IMR-90 (cell line): ENCODE data around the gene BSPRY. TPM values are rescaled to one million over a fixed set of nuclear protein-coding genes. Genes with fewer than 3 reads are reported as not detected.
A peak's percentile ranks its signal among the peaks of the same experiment; 100 is the strongest.

ENCODE experiments used
- ATAC-seq: fragments of 200-7000 bp; cut with Tn5 transposase; 2 replicates; pipeline ENCODE4 v1.9.1; 2020; ENCODE audit warnings: low read depth, mild to moderate bottlenecking, moderate library complexity
- BruUV-seq: library from RNA; stranded (reverse); fragments of 400-500 nt; replicated peaks from 2 replicates; lab custom pipeline; 2021; lab: Mats Ljungman, UMichigan
- CTCF ChIA-PET: fragments of 300-600 bp; formaldehyde crosslinking; extraction: SDS; loops from one replicate; lab custom pipeline; 2021; ENCODE audit warnings: antibody characterized with exemption; lab: Yijun Ruan, JAX
- POLR2A ChIA-PET: fragments of 300-600 bp; sonication (Branson Sonifier 250); formaldehyde crosslinking; loops from one replicate; lab custom pipeline; 2022; ENCODE audit warnings: antibody characterized with exemption; ENCODE audit not compliant: unreplicated experiment; lab: Charles Lee
- DNase-seq: peaks from one replicate; pipeline ENCODE4 v3.0.0; 2013
- H2AFZ ChIP-seq: replicated peaks from 2 replicates; pipeline ENCODE3; 2013; ENCODE audit warnings: low read length, mild to moderate bottlenecking; ENCODE audit not compliant: poor library complexity
- H2AK5ac ChIP-seq: 2 replicates; pipeline ENCODE4 v1.6.1; 2013; ENCODE audit warnings: low read depth, low read length, inconsistent platforms
- H2AK9ac ChIP-seq: replicated peaks from 2 replicates; pipeline ENCODE3; 2013; ENCODE audit warnings: mild to moderate bottlenecking, low read depth, low read length, moderate library complexity; ENCODE audit not compliant: poor library complexity
- H2BK120ac ChIP-seq: 2 replicates; pipeline ENCODE4 v1.6.1; 2013; ENCODE audit warnings: low read depth, low read length, inconsistent platforms
- H2BK15ac ChIP-seq: 3 replicates; pipeline ENCODE4 v1.6.1; 2013; ENCODE audit warnings: low read depth, low read length, inconsistent platforms
- H2BK20ac ChIP-seq: 2 replicates; pipeline ENCODE4 v1.6.1; 2013; ENCODE audit warnings: low read depth, mild to moderate bottlenecking, inconsistent platforms, low read length, moderate library complexity
- H2BK5ac ChIP-seq: 2 replicates; pipeline ENCODE4 v1.6.1; 2013; ENCODE audit warnings: mild to moderate bottlenecking, low read depth, low read length, inconsistent platforms; ENCODE audit not compliant: poor library complexity, severe bottlenecking
- H3K14ac ChIP-seq: replicated peaks from 2 replicates; pipeline ENCODE4 v1.6.1; 2013; ENCODE audit warnings: low read depth, low read length, inconsistent platforms
- H3K18ac ChIP-seq: 2 replicates; pipeline ENCODE4 v1.6.1; 2013; ENCODE audit warnings: low read depth, low read length, control low read depth
- H3K23ac ChIP-seq: 2 replicates; pipeline ENCODE4 v1.6.1; 2013; ENCODE audit warnings: low read depth, low read length, inconsistent platforms
- H3K27ac ChIP-seq: 2 replicates; pipeline ENCODE4 v1.5.1; 2013; ENCODE audit warnings: mild to moderate bottlenecking, control low read depth, low read length; ENCODE audit not compliant: insufficient read depth
- H3K27me3 ChIP-seq: 2 replicates; pipeline ENCODE4 v1.6.1; 2013; ENCODE audit warnings: low read length; ENCODE audit not compliant: control insufficient read depth, insufficient read depth
- H3K36me3 ChIP-seq: 2 replicates; pipeline ENCODE4 v1.6.1; 2013; ENCODE audit warnings: low read length, mixed read lengths; ENCODE audit not compliant: control insufficient read depth, insufficient read depth
- H3K4ac ChIP-seq: 2 replicates; pipeline ENCODE4 v1.6.1; 2013; ENCODE audit warnings: low read depth, low read length, inconsistent platforms
- H3K4me1 ChIP-seq: 2 replicates; pipeline ENCODE4 v1.6.1; 2013; ENCODE audit warnings: low read length, mixed read lengths; ENCODE audit not compliant: control insufficient read depth, insufficient read depth
- H3K4me2 ChIP-seq: 2 replicates; pipeline ENCODE4 v1.6.1; 2013; ENCODE audit warnings: low read depth, mild to moderate bottlenecking, control low read depth, low read length, moderate library complexity
- H3K4me3 ChIP-seq: 2 replicates; pipeline ENCODE4 v1.5.1; 2013; ENCODE audit warnings: low read depth, mild to moderate bottlenecking, control low read depth, low read length, moderate library complexity; ENCODE audit not compliant: insufficient read depth
- H3K56ac ChIP-seq: 2 replicates; pipeline ENCODE4 v1.6.1; 2013; ENCODE audit warnings: low read length, inconsistent platforms; ENCODE audit not compliant: insufficient read depth; ENCODE audit errors: extremely low read depth
- H3K79me1 ChIP-seq, 2 experiments: 2 replicates each; pipeline ENCODE4 v1.6.1; 2013; ENCODE audit warnings: low read length in 2 of 2, inconsistent platforms in 1 of 2, low read depth in 1 of 2
- H3K9ac ChIP-seq: 2 replicates; pipeline ENCODE4 v1.6.1; 2013; ENCODE audit warnings: low read depth, low read length, control low read depth
- H3K9me1 ChIP-seq: 2 replicates; pipeline ENCODE4 v1.6.1; 2013; ENCODE audit warnings: low read length, inconsistent platforms; ENCODE audit not compliant: insufficient read depth
- H3K9me3 ChIP-seq: 2 replicates; pipeline ENCODE4 v1.6.1; 2013; ENCODE audit warnings: low read length; ENCODE audit not compliant: control insufficient read depth, insufficient read depth
- H4K20me1 ChIP-seq: 2 replicates; pipeline ENCODE4 v1.6.1; 2013; ENCODE audit warnings: low read length, inconsistent platforms; ENCODE audit not compliant: insufficient read depth
- H4K5ac ChIP-seq: 2 replicates; pipeline ENCODE4 v1.6.1; 2013; ENCODE audit warnings: mild to moderate bottlenecking, low read depth, low read length, control low read depth
- H4K8ac ChIP-seq, 2 experiments: 2 replicates each; pipeline ENCODE4 v1.6.1; 2013; ENCODE audit warnings: low read depth in 2 of 2, low read length in 2 of 2, control low read depth in 1 of 2, inconsistent platforms in 1 of 2
- H4K91ac ChIP-seq: 2 replicates; pipeline ENCODE4 v1.6.1; 2013; ENCODE audit warnings: low read depth, low read length, inconsistent platforms; ENCODE audit not compliant: insufficient read depth
- BHLHE40 ChIP-seq: fragments of 150-350 bp; IDR thresholded peaks from 2 replicates; pipeline ENCODE4 v1.6.1; 2016; ENCODE audit warnings: mild to moderate bottlenecking, low read depth, low read length
- CEBPB ChIP-seq: IDR thresholded peaks from 2 replicates; pipeline ENCODE4 v1.6.1; 2012; ENCODE audit warnings: low read depth, low read length, improper control_type of control experiment
- CHD1 ChIP-seq: IDR thresholded peaks from 2 replicates; pipeline ENCODE4 v1.6.1; 2012; ENCODE audit warnings: low read depth, low read length, improper control_type of control experiment
- CTCF ChIP-seq: conservative IDR thresholded peaks from 2 replicates; pipeline ENCODE4 v1.5.1; 2012; ENCODE audit warnings: mild to moderate bottlenecking, low read depth, low read length, improper control_type of control experiment
- ELK1 ChIP-seq: fragments of 150-350 bp; IDR thresholded peaks from 2 replicates; pipeline ENCODE4 v1.6.1; 2016; ENCODE audit warnings: low read depth, mild to moderate bottlenecking, low read length, moderate library complexity, borderline replicate concordance
- FOS ChIP-seq: fragments of 150-350 bp; IDR thresholded peaks from 2 replicates; pipeline ENCODE4 v1.6.1; 2016; ENCODE audit warnings: low read depth, low read length
- MAFK ChIP-seq: IDR thresholded peaks from 2 replicates; pipeline ENCODE4 v1.6.1; 2012; ENCODE audit warnings: low read depth, low read length, improper control_type of control experiment
- MAZ ChIP-seq: IDR thresholded peaks from 2 replicates; pipeline ENCODE4 v1.6.1; 2012; ENCODE audit warnings: low read depth, mild to moderate bottlenecking, low read length, improper control_type of control experiment, moderate library complexity, borderline replicate concordance
- MXI1 ChIP-seq: IDR thresholded peaks from 2 replicates; pipeline ENCODE4 v1.6.1; 2012; ENCODE audit warnings: low read depth, mild to moderate bottlenecking, low read length, moderate library complexity, borderline replicate concordance
- NFE2L2 ChIP-seq: fragments of 150-350 bp; IDR thresholded peaks from 2 replicates; pipeline ENCODE4 v1.6.1; 2016; ENCODE audit warnings: low read depth, mild to moderate bottlenecking, low read length
- POLR2A ChIP-seq: IDR thresholded peaks from 2 replicates; pipeline ENCODE4 v1.6.1; 2012; ENCODE audit warnings: mild to moderate bottlenecking, low read depth, low read length
- RAD21 ChIP-seq: IDR thresholded peaks from 2 replicates; pipeline ENCODE4 v1.6.1; 2012; ENCODE audit warnings: low read length, improper control_type of control experiment
- RFX5 ChIP-seq: IDR thresholded peaks from 2 replicates; pipeline ENCODE4 v1.8.0; 2012; ENCODE audit warnings: low read depth, mild to moderate bottlenecking, low read length, moderate library complexity
- USF2 ChIP-seq: fragments of 150-350 bp; IDR thresholded peaks from 2 replicates; pipeline ENCODE4 v1.6.1; 2017; ENCODE audit warnings: mild to moderate bottlenecking, antibody characterized with exemption, low read length, low read depth
- WGBS, 2 experiments: methylation state at CpG; one replicate each; pipeline versions ENCODE4 v1.1.5 to v1.1.7; 2013; ENCODE audit warnings: missing lambda C conversion rate in 2 of 2; ENCODE audit not compliant: insufficient read length in 1 of 2; ENCODE audit errors: extremely low coverage in 2 of 2; 5-methylcytosine and 5-hydroxymethylcytosine counted together
- dilution Hi-C: fragments of 300-500 bp; cut with HindIII; formaldehyde crosslinking; loops from one replicate; pipeline ENCODE4 v1.14.3; 2018; ENCODE audit warnings: low sequenced_read_pairs; ENCODE audit not compliant: unreplicated experiment
- in situ Hi-C: fragments of 300-500 bp; cut with MboI; formaldehyde crosslinking; loops from 3 replicates; pipeline ENCODE4 v1.14.3; 2019; ENCODE audit warnings: low sequenced_read_pairs, inconsistent platforms, mixed read lengths
- intact Hi-C: fragments of 100-400 bp; cut with micrococcal nuclease; formaldehyde crosslinking; loops from 2 replicates; pipeline ENCODE4 v1.10.0; 2022
- polyA plus RNA-seq, 3 experiments: library from polyadenylated mRNA; depleted of rRNA; stranded (reverse); fragments of >200 nt; gene quantifications; 2 replicates each; pipeline ENCODE4 v1.2.3, GENCODE V29; 2012; ENCODE audit warnings: low replicate concordance in 1 of 3
- total RNA-seq: library from RNA; depleted of rRNA; stranded (reverse); fragments of >200 nt; gene quantifications from 2 replicates; pipeline ENCODE4 v1.2.3, GENCODE V29; 2012

The BSPRY gene
- total and polyA plus RNA-seq, 2 of the 4 experiments (the other 2 are of a cell fraction), result not detected

GRCh38 chr9:113375057-113376023 is 26.0 kb downstream of the BSPRY start:
- ChIA-PET POLR2A (no interaction called here), CTCF (no interaction called here)
- DNase-seq (peak; percentile 8), ATAC-seq (no peak)
- H3K36me3 ChIP-seq, result peaks cover 12% of the 10 kb centered on the region; the same call in 1 of the 2 replicates
- no peak overlapping the region for H3K56ac ChIP-seq
- in situ Hi-C loops, result no loop called here
- no peak overlapping the region for H2AFZ ChIP-seq
- peaks cover 0 to 8% of the 10 kb centered on the region in 2 experiments; a peak in 1 of 4 replicates for H3K79me1 ChIP-seq
- peaks cover 2% of the 10 kb centered on the region; the same call in 1 of the 2 replicates for H3K4me1 ChIP-seq
- dilution Hi-C loops, result no loop called here
- no peak overlapping the region for H2BK5ac ChIP-seq
- no peak overlapping the region for H4K5ac ChIP-seq
- no peak overlapping the region for H3K14ac ChIP-seq
- no peak overlapping the region for H3K18ac ChIP-seq
- no CpG with 5 or more reads among the region's 6 CpGs for WGBS, 2 experiments
- intact Hi-C loops, result loop anchor here (1.0 kb wide), 1 partner anchor 23 kb away; no protein-coding TSS in a partner anchor
- H2BK15ac ChIP-seq, result no peak overlapping the region
- no peak overlapping the region; the same call in 1 of the 2 replicates for H3K4me2 ChIP-seq
- H3K4me3 ChIP-seq, result no peak overlapping the region
- no peaks in the 10 kb centered on the region for H3K9me1 ChIP-seq
- H3K23ac ChIP-seq, result no peak overlapping the region
- H3K9me3 ChIP-seq, result no peaks in the 10 kb centered on the region
- H3K4ac ChIP-seq, result no peak overlapping the region
- H3K9ac ChIP-seq, result no peak overlapping the region
- H4K20me1 ChIP-seq, result no peaks in the 10 kb centered on the region
- no peak overlapping the region for H2BK120ac ChIP-seq
- no peak overlapping the region for H2BK20ac ChIP-seq
- TF ChIP-seq RAD21 (no peak), CEBPB (no peak), MAZ (no peak), MXI1 (no peak), CHD1 (no peak), BHLHE40 (no peak), CTCF (no peak), RFX5 (no peak), USF2 (no peak), NFE2L2 (no peak), MAFK (no peak), ELK1 (no peak), FOS (no peak), POLR2A (no peak)
- no peak overlapping the region for H2AK5ac ChIP-seq
- BruUV-seq, result no TSS peak
- H3K27ac ChIP-seq, result no peak overlapping the region
- no peak overlapping the region for H4K8ac ChIP-seq
- no peak overlapping the region for H4K91ac ChIP-seq
- H2AK9ac ChIP-seq, result peak overlapping the region; percentile 50
- H3K27me3 ChIP-seq, result peaks cover 3% of the 10 kb centered on the region; the same call in 1 of the 2 replicates
